ENCODE data around the gene KRTAP5-7.

DNA sequence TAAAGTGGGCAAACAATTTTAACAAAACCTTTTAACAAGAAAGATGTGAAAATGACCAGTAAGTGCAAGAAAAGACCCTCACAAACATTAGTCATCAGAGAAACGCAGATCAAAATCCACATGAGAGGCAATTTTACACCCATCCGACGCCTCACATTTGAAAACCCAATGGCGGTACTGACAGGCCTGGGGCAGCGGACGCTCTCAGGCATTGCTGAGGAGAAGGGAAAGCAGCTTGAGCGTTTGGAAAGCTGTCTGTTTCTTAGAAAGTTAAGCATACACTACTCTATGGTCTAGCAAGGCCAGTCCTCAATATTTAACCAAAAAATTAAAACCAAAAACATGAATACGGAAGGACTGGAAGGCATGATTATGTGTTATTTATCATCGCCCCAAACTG is 8.8 kb downstream of the KRTAP5-7 start:
- TF ChIP-seq, protein P1, sequence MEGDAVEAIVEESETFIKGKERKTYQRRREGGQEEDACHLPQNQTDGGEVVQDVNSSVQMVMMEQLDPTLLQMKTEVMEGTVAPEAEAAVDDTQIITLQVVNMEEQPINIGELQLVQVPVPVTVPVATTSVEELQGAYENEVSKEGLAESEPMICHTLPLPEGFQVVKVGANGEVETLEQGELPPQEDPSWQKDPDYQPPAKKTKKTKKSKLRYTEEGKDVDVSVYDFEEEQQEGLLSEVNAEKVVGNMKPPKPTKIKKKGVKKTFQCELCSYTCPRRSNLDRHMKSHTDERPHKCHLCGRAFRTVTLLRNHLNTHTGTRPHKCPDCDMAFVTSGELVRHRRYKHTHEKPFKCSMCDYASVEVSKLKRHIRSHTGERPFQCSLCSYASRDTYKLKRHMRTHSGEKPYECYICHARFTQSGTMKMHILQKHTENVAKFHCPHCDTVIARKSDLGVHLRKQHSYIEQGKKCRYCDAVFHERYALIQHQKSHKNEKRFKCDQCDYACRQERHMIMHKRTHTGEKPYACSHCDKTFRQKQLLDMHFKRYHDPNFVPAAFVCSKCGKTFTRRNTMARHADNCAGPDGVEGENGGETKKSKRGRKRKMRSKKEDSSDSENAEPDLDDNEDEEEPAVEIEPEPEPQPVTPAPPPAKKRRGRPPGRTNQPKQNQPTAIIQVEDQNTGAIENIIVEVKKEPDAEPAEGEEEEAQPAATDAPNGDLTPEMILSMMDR (IDR thresholded peaks at IDR 0.05; ENCODE audit: extremely low read depth in 1 of 2, insufficient read depth in 1 of 2, low read depth in 1 of 2, low read length in 2 of 2), result no peak
- TF ChIP-seq POLR2A (IDR thresholded peaks at IDR 0.05; ENCODE audit: low read depth, low read length), result no peak
- TF ChIP-seq POLR2AphosphoS5 (IDR thresholded peaks at IDR 0.05; ENCODE audit: insufficient read depth, low read depth, low read length), result no peak
- TF ChIP-seq EZH2 (IDR thresholded peaks at IDR 0.05; ENCODE audit: borderline replicate concordance, low read depth, low read length, severe bottlenecking), result no peak
- no peak for TF ChIP-seq MYC (IDR thresholded peaks at IDR 0.05; ENCODE audit: low read depth, low read length)

Data from endothelial cell of umbilical vein (primary cell).